ENCODE data around the gene NTM.

- TF ChIP-seq CTCF (conservative IDR thresholded peaks at IDR 0.05) (no peak), ZFX (IDR thresholded peaks at IDR 0.05) (no peak)
Observed at GRCh38 chr11:131354251-131354701, 16.1 kb upstream of the NTM start.

Measured in C4-2B (cell line).